Stomach (tissue), 9 donors: ENCODE results near the gene BOLA3. TPM values are rescaled to one million over a fixed set of nuclear protein-coding genes. Genes with fewer than 3 reads are reported as not detected.
"Not testable (repeated sequence)": the region's sequence is repeated elsewhere in the genome, so short reads cannot be mapped to it uniquely, and the experiment has no call there.

Experiments
- DNase-seq, 2 donors: peaks; one replicate each; pipeline versions ENCODE4 v3.0.0 to v3.0.0-alpha.2; 2013 to 2019
- H3K27ac ChIP-seq, 5 donors: fragments of 200-600 bp in 4 of 5; sonication (generic) in 4 of 5; one replicate each; pipeline ENCODE4 v1.5.1; 2013 to 2019; ENCODE audit warnings: mild to moderate bottlenecking in 1 of 5, moderate library complexity in 1 of 5
- H3K27me3 ChIP-seq, 3 donors: fragments of 200-600 bp; sonication (generic); one replicate each; pipeline ENCODE4 v1.5.1; 2017 to 2019; ENCODE audit warnings: mixed run types in 1 of 3
- H3K36me3 ChIP-seq, 4 donors: fragments of 200-600 bp; sonication (generic); 1 replicate in 3 of 4; 2 replicates in 1 of 4; pipeline ENCODE4 v1.5.1; 2016 to 2019
- H3K4me1 ChIP-seq, 4 donors: fragments of 200-600 bp; sonication (generic); one replicate each; pipeline ENCODE4 v1.5.1; 2016 to 2019
- H3K4me3 ChIP-seq, 4 donors: fragments of 200-600 bp; sonication (generic) in 3 of 4; one replicate each; pipeline ENCODE4 v1.5.1; 2016 to 2019; ENCODE audit warnings: mild to moderate bottlenecking in 1 of 4
- H3K9me3 ChIP-seq, 4 donors: fragments of 200-600 bp; sonication (generic); one replicate each; pipeline ENCODE4 v1.5.1; 2016 to 2019
- EP300 ChIP-seq: sonication (generic); formaldehyde crosslinking; IDR thresholded peaks from one replicate; pipeline ENCODE4 v1.6.1; 2017; ENCODE audit warnings: antibody characterized with exemption
- POLR2A ChIP-seq, 4 donors: fragments of 450-650 bp; IDR thresholded peaks; one replicate each; pipeline ENCODE4 v1.6.1; 2016; ENCODE audit warnings: antibody characterized with exemption in 4 of 4, control low read depth in 2 of 4, mild to moderate bottlenecking in 1 of 4, moderate library complexity in 1 of 4
- POLR2AphosphoS5 ChIP-seq, 3 donors: sonication (generic); formaldehyde crosslinking; IDR thresholded peaks; one replicate each; pipeline ENCODE4 v1.6.1; 2016; ENCODE audit warnings: antibody characterized with exemption in 3 of 3
- WGBS, 5 donors: extraction: QIAGEN DNeasy Blood & Tissue Kit in 3 of 5; methylation state at CpG; one replicate each; pipeline versions ENCODE4 v1.1.5 to v1.1.7; 2013 to 2018; 5-methylcytosine and 5-hydroxymethylcytosine counted together
- intact Hi-C: fragments of 100-400 bp; cut with DNase I; formaldehyde crosslinking; loops from one replicate; pipeline ENCODE4 v1.15.1; 2023; ENCODE audit warnings: low total_unique reads
- polyA plus RNA-seq, 3 donors: library from polyadenylated mRNA; stranded (reverse); fragments of 200-250 nt; gene quantifications; one replicate each; pipeline ENCODE4 v1.2.3, GENCODE V29; 2013
- total RNA-seq, 5 donors: library from RNA; depleted of rRNA; stranded (reverse); fragments of >200 nt; gene quantifications; one replicate each; pipeline versions ENCODE4 v1.1.0 to v1.2.3, GENCODE V29; 2014 to 2016
- TF ChIP-seq, protein P1 (sequence below), 7 experiments: fragments of 450-650 bp in 4 of 7; fragments of 200-600 bp in 3 of 7; sonication (generic) in 3 of 7; IDR thresholded peaks; one replicate each; pipeline ENCODE4 v1.5.1; 2016 to 2019; ENCODE audit warnings: antibody characterized with exemption in 7 of 7, control low read depth in 2 of 7, mild to moderate bottlenecking in 1 of 7
- donor health status: healthy with polysubstance abuse.
- donor health status: Bipolar disorder and iron deficiency.
- donor health status: healthy.

Gene BOLA3
- total and polyA plus RNA-seq, 8 donors = 13.3 to 310 (median 94.1) TPM; not detected in 1

DNA sequence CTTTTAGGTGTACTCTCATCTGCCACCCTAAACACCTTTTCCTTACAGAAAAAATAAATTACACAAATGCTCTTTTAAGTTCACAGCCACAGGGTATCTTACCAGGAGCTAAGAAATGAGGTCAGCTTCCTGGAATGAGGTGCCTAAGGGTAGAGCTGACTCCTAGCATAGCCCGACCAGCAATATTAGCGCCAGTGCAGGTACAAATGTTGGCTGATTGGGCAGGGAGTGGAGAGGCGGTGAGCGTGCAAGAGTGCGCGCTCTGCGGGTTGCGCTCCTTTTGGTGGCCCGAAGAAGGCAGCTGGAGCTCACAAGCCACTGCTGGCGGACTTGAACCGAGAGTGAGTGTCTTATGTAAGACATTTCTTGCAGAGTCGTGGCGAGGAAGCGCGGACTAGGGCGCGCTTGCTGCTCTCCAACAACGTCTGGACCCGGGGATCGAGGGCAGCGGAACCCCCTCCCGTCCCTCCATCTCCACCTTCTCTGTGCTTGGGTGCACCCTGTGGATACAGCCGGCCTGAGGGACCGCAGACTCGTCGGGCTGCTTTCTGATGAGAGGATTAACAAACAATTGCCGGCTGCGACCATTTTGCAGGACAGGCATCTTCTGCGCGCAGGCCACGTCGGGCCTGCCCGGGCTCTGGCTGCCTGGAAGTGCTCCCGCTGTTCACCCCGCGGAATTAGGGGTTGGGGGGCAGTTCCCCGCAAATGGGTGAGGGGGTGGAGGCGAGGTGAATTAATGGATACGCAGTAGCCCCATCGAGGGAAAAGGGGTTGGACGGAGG is 17.3 kb downstream of the BOLA3 start:
- Histone ChIP-seq H3K9me3 (peaks cover 0 to 6% (median 3%) of the 10 kb centered on the region in 4 donors), H3K4me1 (no peaks in the 10 kb centered on the region), H3K4me3 (no peak overlapping the region), H3K36me3 (peaks cover 8 to 24% (median 19%) of the 10 kb centered on the region in 4 donors), H3K27me3 (peaks cover 0 to 23% (median 9%) of the 10 kb centered on the region in 3 donors), H3K27ac (no peak overlapping the region)
- TF ChIP-seq, protein P1, sequence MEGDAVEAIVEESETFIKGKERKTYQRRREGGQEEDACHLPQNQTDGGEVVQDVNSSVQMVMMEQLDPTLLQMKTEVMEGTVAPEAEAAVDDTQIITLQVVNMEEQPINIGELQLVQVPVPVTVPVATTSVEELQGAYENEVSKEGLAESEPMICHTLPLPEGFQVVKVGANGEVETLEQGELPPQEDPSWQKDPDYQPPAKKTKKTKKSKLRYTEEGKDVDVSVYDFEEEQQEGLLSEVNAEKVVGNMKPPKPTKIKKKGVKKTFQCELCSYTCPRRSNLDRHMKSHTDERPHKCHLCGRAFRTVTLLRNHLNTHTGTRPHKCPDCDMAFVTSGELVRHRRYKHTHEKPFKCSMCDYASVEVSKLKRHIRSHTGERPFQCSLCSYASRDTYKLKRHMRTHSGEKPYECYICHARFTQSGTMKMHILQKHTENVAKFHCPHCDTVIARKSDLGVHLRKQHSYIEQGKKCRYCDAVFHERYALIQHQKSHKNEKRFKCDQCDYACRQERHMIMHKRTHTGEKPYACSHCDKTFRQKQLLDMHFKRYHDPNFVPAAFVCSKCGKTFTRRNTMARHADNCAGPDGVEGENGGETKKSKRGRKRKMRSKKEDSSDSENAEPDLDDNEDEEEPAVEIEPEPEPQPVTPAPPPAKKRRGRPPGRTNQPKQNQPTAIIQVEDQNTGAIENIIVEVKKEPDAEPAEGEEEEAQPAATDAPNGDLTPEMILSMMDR (IDR thresholded peaks at IDR 0.05) = no peak
- no peak for TF ChIP-seq POLR2AphosphoS5 (IDR thresholded peaks at IDR 0.05)
- TF ChIP-seq EP300 = no peak
- no peak for TF ChIP-seq POLR2A (IDR thresholded peaks at IDR 0.05)
- intact Hi-C loops = no loop called here
- DNase-seq = peak in 1 of 2 donors; percentile 38
- WGBS, 5 donors = 29 to 61% (median 41%) methylated on average over 16 to 41 of the region's 41 CpGs

DNA sequence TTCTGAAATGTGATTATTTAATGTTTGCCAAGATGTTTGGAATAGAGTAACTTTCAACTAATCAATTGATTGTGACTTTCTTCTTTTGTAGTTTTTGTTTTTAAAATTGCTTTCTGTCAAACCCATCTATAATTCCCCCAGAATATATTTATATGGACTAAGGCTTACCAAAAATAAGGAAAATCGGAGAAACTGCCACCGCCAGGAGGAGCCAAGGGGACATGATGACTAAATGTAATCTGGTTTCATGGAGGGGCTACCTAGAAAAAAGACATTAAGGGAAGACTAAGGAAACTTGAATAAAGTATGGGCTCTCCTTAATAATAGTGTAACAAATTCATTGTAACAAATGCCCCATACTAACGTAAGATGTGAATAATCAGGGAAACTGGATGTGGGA is 19.5 kb downstream of the BOLA3 start:
- no peak overlapping the region for H3K27ac ChIP-seq
- TF ChIP-seq POLR2AphosphoS5 (IDR thresholded peaks at IDR 0.05) (no peak), POLR2A (IDR thresholded peaks at IDR 0.05) (no peak), EP300 (no peak)
- TF ChIP-seq, protein P1 (IDR thresholded peaks at IDR 0.05) = no peak
- H3K9me3 ChIP-seq = peaks cover 0 to 1% (median under 1%) of the 10 kb centered on the region in 4 donors
- H3K27me3 ChIP-seq = peaks cover 0 to 23% (median 9%) of the 10 kb centered on the region in 3 donors
- peaks cover 0 to 3% (median 0%) of the 10 kb centered on the region in 4 donors for H3K36me3 ChIP-seq
- H3K4me1 ChIP-seq = no peaks in the 10 kb centered on the region
- H3K4me3 ChIP-seq = no peak overlapping the region
- DNase-seq = no peak
- 73 to 94% (median 87%) methylated on average over 3 of the region's 3 CpGs for WGBS, 5 donors
- intact Hi-C loops = no loop called here

GRCh38 chr2:74123955-74124354 is 23.8 kb downstream of the BOLA3 start:
- H3K27ac ChIP-seq, intact Hi-C loops, H3K4me3 ChIP-seq, H3K36me3 ChIP-seq, DNase-seq, H3K27me3 ChIP-seq: not testable (repeated sequence)
- WGBS, 5 donors = 97 to 98% (median 97%) methylated on average over 6 to 29 of the region's 29 CpGs
- Histone ChIP-seq H3K4me1 (peaks cover 0 to 12% (median 5%) of the 10 kb centered on the region in 4 donors), H3K9me3 (peaks cover 0 to 14% (median 6%) of the 10 kb centered on the region in 4 donors)

DNA sequence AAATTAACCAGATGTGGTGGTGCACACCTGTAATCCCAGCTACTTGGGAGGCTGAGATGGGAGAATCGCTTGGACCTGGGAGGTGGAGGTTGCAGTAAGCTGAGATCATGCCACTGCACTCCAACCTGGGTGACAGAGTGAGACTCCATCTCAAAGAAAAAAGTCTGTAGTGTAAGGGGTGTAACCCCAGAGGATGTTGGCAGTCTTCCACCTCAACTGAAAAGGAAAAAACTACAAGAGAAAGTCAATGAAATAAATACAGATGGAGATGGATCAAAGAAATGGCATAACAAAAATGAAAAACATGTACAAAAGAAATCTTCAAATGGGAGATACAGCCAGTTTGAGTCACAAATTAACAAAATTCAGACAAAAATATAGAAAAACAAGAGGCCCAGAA is 25.9 kb downstream of the BOLA3 start:
- peaks cover 0 to 12% (median 5%) of the 10 kb centered on the region in 4 donors for H3K4me1 ChIP-seq
- H3K27ac ChIP-seq, H3K4me3 ChIP-seq, DNase-seq, H3K27me3 ChIP-seq, H3K36me3 ChIP-seq, intact Hi-C loops: not testable (repeated sequence)
- WGBS, 5 donors = 98 to 100% (median 100%) methylated on average over 1 of the region's 1 CpG
- peaks cover 0 to 14% (median 6%) of the 10 kb centered on the region in 4 donors for H3K9me3 ChIP-seq

DNA sequence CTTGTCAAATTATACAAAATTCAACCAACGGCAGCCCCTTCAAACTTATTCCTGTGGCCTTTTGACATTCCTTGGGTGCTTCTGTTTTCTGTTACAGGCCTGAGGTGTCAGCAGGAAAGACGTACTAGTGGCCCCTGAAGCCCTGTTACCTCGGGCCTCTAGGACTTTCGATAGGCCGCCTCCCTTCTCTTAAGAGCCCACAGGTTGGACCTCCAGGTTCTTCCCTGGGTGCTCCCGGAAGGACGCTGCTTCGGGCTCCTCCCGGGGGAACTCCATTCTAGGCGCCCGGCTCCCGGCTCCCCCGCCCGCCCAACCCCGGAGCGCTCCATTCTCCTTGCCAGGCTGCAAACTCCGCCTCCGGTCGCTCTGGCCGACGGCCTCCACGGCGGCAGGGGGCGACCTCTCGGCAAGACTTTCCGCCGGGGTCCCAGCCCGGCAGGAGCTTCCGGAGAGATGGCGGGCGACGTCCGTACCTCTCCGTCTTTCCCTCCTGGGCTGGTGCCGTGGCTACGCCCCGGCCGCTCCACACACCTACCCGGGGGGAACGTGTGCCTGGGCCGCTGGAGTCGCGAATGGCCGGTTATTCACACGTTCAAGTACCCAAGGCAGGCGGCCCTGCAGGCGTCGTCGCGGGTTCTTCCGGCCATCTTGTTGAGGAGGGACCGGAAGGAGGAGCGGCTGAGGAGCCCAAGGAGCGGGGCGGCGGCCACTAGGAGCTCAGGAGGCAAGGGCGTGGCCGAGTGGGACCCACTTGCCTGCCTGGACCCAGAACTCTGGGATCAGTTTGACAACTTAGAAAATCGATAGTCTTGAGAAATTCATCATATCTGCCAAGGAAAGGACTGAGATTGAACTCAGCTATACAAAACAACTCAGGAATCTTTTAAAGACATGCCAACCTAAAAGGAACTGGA is 27.5 kb downstream of the BOLA3 start:
- TF ChIP-seq POLR2A (IDR thresholded peaks at IDR 0.05) (no peak), POLR2AphosphoS5 (IDR thresholded peaks at IDR 0.05) (peak in 2 of 3 donors; percentile 39 to 72), EP300 (no peak)
- TF ChIP-seq, protein P1 (IDR thresholded peaks at IDR 0.05) = peak in 5 of 7 experiments; percentile 41 to 74 (median 52)

More for the DNA sequence above, 27.5 kb downstream of the BOLA3 start:
- peak overlapping the region; percentile 79 to 91 (median 90) for H3K27ac ChIP-seq
- no peaks in the 10 kb centered on the region for H3K27me3 ChIP-seq
- peaks cover 0 to 14% (median 6%) of the 10 kb centered on the region in 4 donors for H3K9me3 ChIP-seq
- peak overlapping the region; percentile 62 to 71 (median 64) for H3K4me3 ChIP-seq
- 2 to 10% (median 7%) methylated on average over 28 to 59 of the region's 59 CpGs for WGBS, 5 donors
- peaks cover 0 to 12% (median 5%) of the 10 kb centered on the region in 4 donors for H3K4me1 ChIP-seq
- DNase-seq = peak; percentile 80 to 95
- H3K36me3 ChIP-seq = no peaks in the 10 kb centered on the region
- intact Hi-C loops = no loop called here
